NCI-H2107 treated with DMSO at 0.1 percent for 48 hours (cell line): ENCODE data around the gene ATP6V1G1.

Experiments
- DNase-seq: peaks from one replicate; lab custom pipeline; 2025; ENCODE audit not compliant: unreplicated experiment; lab: John Stamatoyannopoulos, UW

ATP6V1G1 gene

GRCh38 chr9:114611516-114612271, 24.1 kb downstream of the ATP6V1G1 start:
- DNase-seq = peak; percentile 26

- DNase-seq = no peak
Measured at GRCh38 chr9:114612272-114612923, 24.8 kb downstream of the ATP6V1G1 start.

- DNase-seq = no peak
Measured at GRCh38 chr9:114613087-114613486, 25.5 kb downstream of the ATP6V1G1 start.

GRCh38 chr9:114613919-114614318, 26.4 kb downstream of the ATP6V1G1 start:
- DNase-seq = no peak

GRCh38 chr9:114614373-114614772, 26.8 kb downstream of the ATP6V1G1 start:
- DNase-seq = no peak

GRCh38 chr9:114616684-114617520, 29.3 kb downstream of the ATP6V1G1 start:
- no peak for DNase-seq

GRCh38 chr9:114619191-114619761, 31.7 kb downstream of the ATP6V1G1 start:
- no peak for DNase-seq

- no peak for DNase-seq
Measured at GRCh38 chr9:114621561-114621960, 34.0 kb downstream of the ATP6V1G1 start.

GRCh38 chr9:114621975-114622609, 34.5 kb downstream of the ATP6V1G1 start:
- DNase-seq = no peak

- DNase-seq = no peak
Measured at GRCh38 chr9:114624677-114625076, 37.1 kb downstream of the ATP6V1G1 start.

GRCh38 chr9:114626415-114627020, 38.9 kb downstream of the ATP6V1G1 start:
- no peak for DNase-seq

GRCh38 chr9:114627553-114627952, 40.0 kb downstream of the ATP6V1G1 start:
- no peak for DNase-seq

- no peak for DNase-seq
Measured at GRCh38 chr9:114629563-114630090, 42.1 kb downstream of the ATP6V1G1 start.

GRCh38 chr9:114631166-114631565, 43.6 kb downstream of the ATP6V1G1 start:
- DNase-seq = no peak

- no peak for DNase-seq
Measured at GRCh38 chr9:114633438-114634089, 46.0 kb downstream of the ATP6V1G1 start.

- no peak for DNase-seq
Measured at GRCh38 chr9:114634387-114634786, 46.8 kb downstream of the ATP6V1G1 start.

GRCh38 chr9:114638404-114638803, 50.8 kb downstream of the ATP6V1G1 start:
- DNase-seq = no peak

- no peak for DNase-seq
Measured at GRCh38 chr9:114641967-114642366, 54.4 kb downstream of the ATP6V1G1 start.

- no peak for DNase-seq
Measured at GRCh38 chr9:114643001-114643400, 55.4 kb downstream of the ATP6V1G1 start.

GRCh38 chr9:114643896-114644295, 56.3 kb downstream of the ATP6V1G1 start:
- no peak for DNase-seq
